GM19467 (cell line): Measurements from ENCODE around the gene RADIL.

Experiments used
- ATAC-seq: cut with Tn5 transposase; IDR thresholded peaks from one replicate; pipeline ENCODE4 v1.9.1; 2021; ENCODE audit warnings: mild to moderate bottlenecking, moderate library complexity; ENCODE audit not compliant: unreplicated experiment

The RADIL gene

GRCh38 chr7:4783292-4783652, 100.2 kb downstream of the RADIL start:
- ATAC-seq, result no peak

- no peak for ATAC-seq
Observed at GRCh38 chr7:4782333-4783291, 100.9 kb downstream of the RADIL start.

- ATAC-seq, result no peak
Observed at GRCh38 chr7:4781366-4782069, 102.0 kb downstream of the RADIL start.

GRCh38 chr7:4779118-4779517, 104.4 kb downstream of the RADIL start:
- ATAC-seq, result no peak

- peak; percentile 7 for ATAC-seq
Observed at GRCh38 chr7:4775848-4776623, 107.5 kb downstream of the RADIL start.

GRCh38 chr7:4775250-4775847, 108.2 kb downstream of the RADIL start, which contains the start of gene AP5Z1:
Gene AP5Z1 (plus strand): TSS chr7:4775623. CDS start chr7:4775716, 93 bp downstream.
- peak; percentile 93 for ATAC-seq

- peak; percentile 18 for ATAC-seq
Observed at GRCh38 chr7:4774658-4775249, 108.8 kb downstream of the RADIL start.

- ATAC-seq, result no peak
Observed at GRCh38 chr7:4774007-4774406, 109.5 kb downstream of the RADIL start.

- no peak for ATAC-seq
Observed at GRCh38 chr7:4772306-4772705, 111.2 kb downstream of the RADIL start.

GRCh38 chr7:4771737-4772136, 111.8 kb downstream of the RADIL start:
- ATAC-seq, result no peak

- no peak for ATAC-seq
Observed at GRCh38 chr7:4770886-4771285, 112.6 kb downstream of the RADIL start.

- no peak for ATAC-seq
Observed at GRCh38 chr7:4769761-4770160, 113.8 kb downstream of the RADIL start.

GRCh38 chr7:4768597-4769569, 114.6 kb downstream of the RADIL start:
- ATAC-seq, result no peak

GRCh38 chr7:4766666-4767519, 116.6 kb downstream of the RADIL start:
- ATAC-seq, result no peak

- ATAC-seq, result no peak
Observed at GRCh38 chr7:4765776-4766490, 117.6 kb downstream of the RADIL start.

- ATAC-seq, result no peak
Observed at GRCh38 chr7:4764402-4765007, 119.0 kb downstream of the RADIL start.

GRCh38 chr7:4763794-4764185, 119.7 kb downstream of the RADIL start:
- ATAC-seq, result no peak
